HG02678 (cell line): ENCODE results near the gene ENAH.

Experiments used
- ATAC-seq: cut with Tn5 transposase; IDR thresholded peaks from one replicate; pipeline ENCODE4 v1.9.1; 2021; ENCODE audit warnings: mild to moderate bottlenecking, moderate library complexity; ENCODE audit not compliant: unreplicated experiment

Gene ENAH

GRCh38 chr1:225506727-225507126 is 146.2 kb downstream of the ENAH start:
- ATAC-seq = no peak

DNA sequence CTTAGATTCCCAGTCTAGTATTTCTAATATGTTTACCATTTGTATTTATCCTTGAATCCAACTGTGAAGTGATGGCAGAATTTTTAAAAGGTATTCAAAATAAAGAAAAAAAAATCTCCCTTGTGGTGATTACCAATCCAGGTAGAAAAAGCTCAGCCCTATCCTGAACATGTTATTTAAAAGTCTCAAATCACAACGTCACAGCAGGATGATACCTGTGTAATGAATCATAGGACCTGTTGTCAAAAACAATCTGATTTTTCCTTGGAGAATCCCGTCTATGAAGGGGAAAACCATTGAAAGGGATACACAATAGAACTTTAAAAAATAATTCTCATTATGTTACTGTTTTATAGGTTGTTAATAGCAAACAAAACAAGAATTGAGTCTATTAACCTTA is 148.1 kb downstream of the ENAH start:
- ATAC-seq = no peak

GRCh38 chr1:225500624-225501192 is 152.2 kb downstream of the ENAH start:
- ATAC-seq = no peak

- ATAC-seq = no peak
Measured at GRCh38 chr1:225498549-225499136, 154.3 kb downstream of the ENAH start.

GRCh38 chr1:225494789-225495359 is 158.0 kb downstream of the ENAH start:
- ATAC-seq = no peak

- ATAC-seq = no peak
Measured at GRCh38 chr1:225493591-225494246, 159.2 kb downstream of the ENAH start.

DNA sequence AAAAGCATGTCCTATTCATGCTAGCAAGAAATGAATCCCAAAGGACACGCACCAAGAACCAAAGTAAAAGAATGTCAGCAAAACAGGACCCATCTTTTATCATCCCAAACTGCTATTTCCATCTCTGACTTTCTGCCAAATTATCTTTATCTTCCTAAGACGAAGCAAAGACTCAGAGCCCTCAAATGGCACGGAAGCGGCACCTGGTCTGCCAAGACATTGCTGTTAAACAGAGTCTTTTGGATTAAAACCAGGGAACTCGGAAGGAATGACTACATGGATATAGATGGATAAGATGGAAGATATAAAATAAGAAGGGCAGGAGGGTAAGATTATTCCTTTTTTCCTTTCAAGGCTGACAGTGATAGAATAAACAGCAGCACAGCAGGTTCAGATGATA is 164.2 kb downstream of the ENAH start:
- ATAC-seq = no peak

GRCh38 chr1:225486856-225487255 is 166.1 kb downstream of the ENAH start:
- ATAC-seq = no peak

GRCh38 chr1:225485991-225486530 is 166.9 kb downstream of the ENAH start:
- ATAC-seq = no peak

- ATAC-seq = no peak
Measured at GRCh38 chr1:225485226-225485625, 167.7 kb downstream of the ENAH start.

DNA sequence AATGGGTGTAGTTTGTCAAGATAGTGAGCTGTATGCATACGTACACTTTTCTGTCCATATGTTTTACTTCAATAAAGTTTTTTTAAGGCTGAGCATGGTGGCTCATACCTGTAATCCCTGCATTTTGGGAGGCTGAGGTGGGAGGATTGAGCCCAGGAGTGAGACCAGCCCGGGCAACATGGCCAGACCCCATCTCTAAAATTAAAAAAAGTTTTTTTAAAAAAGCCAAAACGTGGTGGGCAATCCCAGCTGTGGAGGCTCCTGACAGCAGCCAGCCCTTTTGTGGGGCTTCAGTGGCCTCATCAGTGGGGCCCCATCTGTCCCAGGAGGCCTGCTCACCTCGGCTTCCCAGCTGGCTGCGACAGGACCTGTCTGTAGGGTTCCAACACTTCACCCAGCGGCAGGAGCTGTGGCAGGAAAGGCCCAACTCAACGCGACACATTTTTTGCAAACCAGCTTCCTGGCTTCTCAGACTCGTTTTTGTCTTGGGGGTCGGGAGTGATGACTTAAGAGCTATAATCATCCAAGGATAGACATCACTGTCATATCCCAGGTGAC is 168.2 kb downstream of the ENAH start:
- no peak for ATAC-seq

DNA sequence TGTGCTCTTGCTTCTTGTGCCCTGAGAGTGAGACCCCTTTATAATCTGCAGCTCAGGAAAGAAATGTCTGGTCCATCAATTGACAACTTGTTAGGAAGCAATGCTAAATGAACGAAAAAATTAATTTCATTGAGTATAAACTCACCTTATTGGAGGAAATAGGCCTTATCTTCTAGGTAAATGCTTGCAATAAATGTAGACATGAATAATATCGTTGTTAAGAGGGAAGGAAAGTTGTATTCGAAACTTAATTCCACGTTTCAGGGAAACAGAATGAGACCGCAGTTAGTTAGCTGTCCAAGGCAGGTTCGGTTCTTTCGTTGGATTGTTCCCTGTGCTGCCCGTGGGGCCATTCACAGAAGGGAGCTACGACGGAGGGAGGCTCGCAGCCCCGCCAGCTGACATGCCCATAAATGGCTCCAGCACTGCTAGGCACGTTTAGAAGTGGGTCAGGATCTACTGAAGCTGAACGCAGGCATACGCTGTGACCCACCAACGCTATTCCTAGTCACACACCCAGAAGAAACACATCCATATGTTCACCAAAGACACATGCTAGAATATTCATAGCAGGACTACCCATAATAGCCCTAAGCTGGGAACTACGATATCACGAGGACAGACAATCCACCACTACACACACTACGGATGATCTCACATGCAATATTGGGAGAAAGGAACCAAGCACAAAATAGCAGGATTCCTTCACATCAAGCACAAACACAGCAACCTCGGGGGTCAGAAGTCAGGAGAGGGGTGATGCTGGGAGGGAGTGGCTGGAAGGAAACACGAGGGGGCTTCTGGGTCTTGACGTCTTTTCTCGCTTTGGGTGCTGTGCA is 168.9 kb downstream of the ENAH start:
- no peak for ATAC-seq

DNA sequence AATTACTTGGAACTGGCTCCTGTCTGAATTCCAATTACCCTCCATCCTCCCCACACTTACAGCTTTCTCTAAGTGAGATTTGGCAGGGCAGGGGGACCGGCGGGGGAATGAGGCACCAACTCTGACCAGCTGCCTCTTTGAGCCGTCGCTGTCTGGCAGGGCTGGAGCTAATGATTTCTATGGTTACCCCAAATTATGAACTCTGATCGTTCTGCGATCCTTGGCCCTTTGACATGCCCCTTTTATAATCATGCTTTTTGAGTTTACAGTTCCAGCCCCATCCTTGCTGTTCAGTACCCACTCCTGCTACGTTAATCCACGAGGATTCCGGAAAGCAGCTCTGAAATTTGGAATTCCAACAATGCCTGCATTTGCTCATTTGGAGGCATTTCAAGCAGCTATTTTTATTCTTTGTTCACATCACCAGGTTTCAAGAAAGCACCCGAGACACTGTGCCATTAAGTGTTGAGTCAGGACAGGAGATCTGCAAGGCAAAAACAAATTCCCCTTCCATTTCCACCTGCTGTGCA is 170.4 kb downstream of the ENAH start:
- no peak for ATAC-seq

DNA sequence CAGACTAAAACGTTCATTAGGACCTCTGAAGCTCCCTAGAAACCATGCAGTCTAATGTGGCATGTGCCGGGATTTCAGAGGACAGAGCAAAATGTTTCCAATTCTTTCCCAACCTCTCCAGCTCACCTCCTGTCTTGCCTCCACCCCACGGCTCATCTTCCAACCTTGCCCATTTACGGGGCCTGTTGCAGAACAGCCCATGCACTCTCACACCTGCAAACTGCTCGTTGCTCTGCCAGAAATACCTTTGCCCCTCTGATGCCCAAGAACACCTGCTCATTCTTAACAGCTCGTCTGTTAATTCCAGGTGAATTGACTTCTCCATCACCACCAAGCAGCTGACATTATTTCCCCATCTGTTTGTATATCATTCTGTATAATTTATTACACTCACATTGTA is 171.2 kb downstream of the ENAH start:
- no peak for ATAC-seq

- peak; percentile 69 for ATAC-seq
Measured at GRCh38 chr1:225480825-225481434, 172.0 kb downstream of the ENAH start.

GRCh38 chr1:225479996-225480720 is 172.8 kb downstream of the ENAH start:
- no peak for ATAC-seq

GRCh38 chr1:225479341-225479740 is 173.6 kb downstream of the ENAH start:
- no peak for ATAC-seq

GRCh38 chr1:225477296-225477911 is 175.5 kb downstream of the ENAH start:
- no peak for ATAC-seq

- ATAC-seq = no peak
Measured at GRCh38 chr1:225476538-225476988, 176.4 kb downstream of the ENAH start.
